Measurements from ENCODE around the gene MTA1.

DNA sequence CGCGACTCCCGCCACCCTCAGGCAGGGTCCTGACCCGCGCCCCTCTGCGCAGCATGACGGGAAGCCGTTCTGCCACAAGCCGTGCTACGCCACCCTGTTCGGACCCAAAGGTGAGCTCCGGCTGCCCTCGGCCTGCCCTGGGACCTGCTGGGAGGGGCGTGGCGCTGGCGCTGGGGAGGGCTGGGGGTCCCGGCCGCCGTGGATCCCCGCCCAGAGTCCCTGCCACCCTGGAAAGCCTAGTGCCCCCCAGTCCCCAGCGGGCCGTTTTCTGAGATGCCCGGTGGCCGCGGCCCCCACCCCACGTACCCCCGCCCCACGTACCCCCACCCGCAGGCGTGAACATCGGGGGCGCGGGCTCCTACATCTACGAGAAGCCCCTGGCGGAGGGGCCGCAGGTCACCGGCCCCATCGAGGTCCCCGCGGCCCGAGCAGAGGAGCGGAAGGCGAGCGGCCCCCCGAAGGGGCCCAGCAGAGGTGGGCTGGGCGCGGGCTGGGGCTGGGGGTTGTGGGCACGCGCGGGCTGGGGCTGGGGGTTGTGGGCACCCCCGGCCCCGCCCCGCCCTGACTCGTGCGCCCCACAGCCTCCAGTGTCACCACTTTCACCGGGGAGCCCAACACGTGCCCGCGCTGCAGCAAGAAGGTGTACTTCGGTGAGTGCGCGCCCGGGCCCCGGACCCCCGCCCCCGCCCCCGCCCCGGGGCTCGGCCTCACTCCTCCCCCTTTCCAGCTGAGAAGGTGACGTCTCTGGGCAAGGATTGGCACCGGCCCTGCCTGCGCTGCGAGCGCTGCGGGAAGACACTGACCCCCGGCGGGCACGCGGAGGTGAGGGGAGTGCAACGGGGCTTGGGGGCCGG is 59.0 kb downstream of the MTA1 start:
- TF ChIP-seq, protein P1, sequence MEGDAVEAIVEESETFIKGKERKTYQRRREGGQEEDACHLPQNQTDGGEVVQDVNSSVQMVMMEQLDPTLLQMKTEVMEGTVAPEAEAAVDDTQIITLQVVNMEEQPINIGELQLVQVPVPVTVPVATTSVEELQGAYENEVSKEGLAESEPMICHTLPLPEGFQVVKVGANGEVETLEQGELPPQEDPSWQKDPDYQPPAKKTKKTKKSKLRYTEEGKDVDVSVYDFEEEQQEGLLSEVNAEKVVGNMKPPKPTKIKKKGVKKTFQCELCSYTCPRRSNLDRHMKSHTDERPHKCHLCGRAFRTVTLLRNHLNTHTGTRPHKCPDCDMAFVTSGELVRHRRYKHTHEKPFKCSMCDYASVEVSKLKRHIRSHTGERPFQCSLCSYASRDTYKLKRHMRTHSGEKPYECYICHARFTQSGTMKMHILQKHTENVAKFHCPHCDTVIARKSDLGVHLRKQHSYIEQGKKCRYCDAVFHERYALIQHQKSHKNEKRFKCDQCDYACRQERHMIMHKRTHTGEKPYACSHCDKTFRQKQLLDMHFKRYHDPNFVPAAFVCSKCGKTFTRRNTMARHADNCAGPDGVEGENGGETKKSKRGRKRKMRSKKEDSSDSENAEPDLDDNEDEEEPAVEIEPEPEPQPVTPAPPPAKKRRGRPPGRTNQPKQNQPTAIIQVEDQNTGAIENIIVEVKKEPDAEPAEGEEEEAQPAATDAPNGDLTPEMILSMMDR (IDR thresholded peaks at IDR 0.05; ENCODE audit: low read length) = no peak
- TF ChIP-seq EZH2 (IDR thresholded peaks at IDR 0.05; ENCODE audit: borderline replicate concordance, low read length) = no peak
